Activated CD4-positive, alpha-beta T cell treated with anti-CD3 and anti-CD28 coated beads, Interleukin-2, amount 50 U/mL, for 1 hour (primary cell): ENCODE measurements around the gene IGF2BP3.

Experiments used
- DNase-seq: peaks from one replicate; pipeline ENCODE4 v3.0.0-alpha.2; 2020

The IGF2BP3 gene

DNA sequence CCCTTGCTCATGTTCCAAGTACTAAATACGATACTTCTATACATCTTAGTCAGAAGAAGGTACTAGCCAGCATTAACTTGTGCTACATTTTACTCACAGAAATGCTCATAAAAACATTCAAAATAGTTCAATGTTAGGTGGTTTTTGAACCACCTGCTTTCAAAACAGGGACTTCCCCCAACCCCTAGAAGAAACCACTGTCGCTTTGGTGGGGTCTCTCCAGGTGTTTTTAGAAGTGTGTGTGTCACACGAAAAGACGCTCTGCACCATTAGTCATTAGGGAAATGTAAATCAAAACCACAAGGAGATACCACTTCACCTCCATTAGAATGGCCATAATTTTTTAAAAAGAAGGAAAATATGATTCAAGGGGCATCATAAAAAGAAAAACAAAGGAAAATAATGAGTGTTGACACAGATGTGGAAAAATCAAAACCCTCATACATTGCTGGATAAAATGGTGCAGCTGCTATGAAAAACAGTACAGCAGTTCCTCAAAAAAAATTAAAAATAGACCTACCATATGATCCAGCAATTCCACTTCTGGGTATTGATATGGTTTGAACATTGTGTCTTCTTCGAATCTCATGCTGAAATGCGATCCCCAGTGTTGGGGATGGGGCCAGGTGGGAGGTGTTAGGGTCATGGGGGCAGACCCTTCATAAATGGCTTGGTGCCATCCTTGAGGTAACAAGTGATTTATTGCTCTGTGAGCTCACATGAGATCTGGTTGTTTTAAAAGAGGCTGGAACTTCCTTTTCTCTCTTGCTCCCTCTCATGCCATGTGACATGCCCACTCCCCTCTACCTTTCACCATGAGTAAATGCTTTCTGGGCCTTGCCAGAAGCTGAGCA, 96.9 kb downstream of the IGF2BP3 start:
- no peak for DNase-seq

DNA sequence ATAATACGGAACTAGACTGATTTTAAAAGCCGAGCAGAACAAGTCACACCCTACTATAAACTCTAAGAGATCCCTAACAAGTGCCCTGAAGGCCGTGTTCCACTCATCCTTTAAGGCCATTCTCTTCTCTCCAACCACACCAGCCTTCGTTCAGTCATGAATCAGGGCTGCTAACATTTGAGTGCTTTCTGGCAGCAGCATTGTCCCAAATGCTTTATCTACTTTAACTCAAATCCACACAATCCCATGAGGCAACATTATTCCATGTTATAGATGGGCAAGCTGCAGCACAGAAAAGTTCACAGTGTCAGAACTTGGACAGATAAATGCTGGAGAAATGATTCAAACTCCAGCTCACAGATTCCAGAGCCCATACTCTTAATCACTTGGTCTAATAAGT, 97.7 kb downstream of the IGF2BP3 start:
- DNase-seq = no peak

DNA sequence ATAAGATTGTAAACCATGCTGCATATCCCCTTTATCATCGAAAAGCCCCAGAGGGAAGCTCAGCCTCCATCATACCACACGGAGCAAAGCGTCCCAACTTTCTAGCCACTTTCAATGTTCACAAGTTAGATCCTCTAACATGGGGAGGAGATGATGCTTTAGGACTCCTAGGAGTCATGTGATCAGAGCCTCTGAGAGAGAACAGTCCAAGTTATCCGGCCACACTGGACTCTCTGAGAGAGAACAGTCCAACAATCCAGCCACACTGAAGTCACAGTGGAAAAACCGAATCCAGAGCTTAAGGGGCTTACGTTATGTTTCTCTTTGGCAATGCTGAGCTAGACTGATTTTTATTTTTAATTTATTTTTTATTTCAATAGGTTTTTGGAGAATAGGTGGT, 98.6 kb downstream of the IGF2BP3 start:
- DNase-seq = no peak

DNA sequence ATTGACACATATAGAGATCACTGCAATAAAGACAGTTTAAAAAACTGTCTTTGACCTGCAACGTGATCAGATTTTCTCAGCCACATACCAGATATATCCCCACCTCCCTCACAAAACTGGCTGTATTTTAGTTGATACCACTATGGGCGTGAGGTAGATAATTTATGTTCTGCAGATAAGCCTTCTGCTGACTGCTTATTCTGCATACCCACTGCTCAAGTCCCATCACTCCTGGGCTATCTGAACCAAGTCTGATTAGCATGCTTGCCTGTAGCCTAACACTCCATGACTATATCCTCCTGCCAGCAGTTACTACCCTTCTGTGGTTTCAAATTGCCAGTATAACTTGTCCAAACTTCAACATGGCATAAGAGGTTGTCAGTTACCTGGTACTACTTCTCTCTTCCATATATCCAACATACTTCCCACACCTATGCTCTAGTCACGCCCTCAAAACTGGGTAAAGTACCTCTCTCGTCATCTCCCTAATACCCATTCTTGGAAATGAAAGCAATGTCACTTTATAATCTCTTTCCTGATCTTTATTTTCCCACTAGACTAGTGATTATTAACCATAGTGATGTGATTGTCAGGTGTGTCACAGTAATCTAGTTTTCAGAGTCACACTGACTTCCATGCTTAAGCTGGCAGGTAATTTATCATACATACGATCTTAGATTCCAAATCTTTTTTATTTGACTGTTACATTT, 100.4 kb downstream of the IGF2BP3 start:
- DNase-seq = no peak

DNA sequence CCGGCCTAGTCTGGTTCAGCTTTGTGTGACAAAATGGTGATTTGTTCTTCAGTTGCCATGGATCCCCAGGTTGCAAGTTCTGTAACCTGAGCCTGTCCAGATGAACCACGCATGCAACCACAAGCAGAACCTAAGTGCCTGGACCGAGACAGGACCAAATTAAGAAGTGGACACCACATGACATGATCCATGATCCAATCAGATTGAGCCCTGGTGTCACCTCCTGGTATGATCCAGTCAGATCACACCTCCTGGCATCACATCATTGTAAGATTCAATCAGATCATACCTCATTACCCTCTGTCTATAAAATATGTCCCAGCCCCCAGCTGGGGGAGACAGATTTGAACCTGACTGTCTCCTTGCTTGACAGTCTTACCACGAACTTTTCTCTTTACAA, 101.2 kb downstream of the IGF2BP3 start:
- DNase-seq = no peak

DNA sequence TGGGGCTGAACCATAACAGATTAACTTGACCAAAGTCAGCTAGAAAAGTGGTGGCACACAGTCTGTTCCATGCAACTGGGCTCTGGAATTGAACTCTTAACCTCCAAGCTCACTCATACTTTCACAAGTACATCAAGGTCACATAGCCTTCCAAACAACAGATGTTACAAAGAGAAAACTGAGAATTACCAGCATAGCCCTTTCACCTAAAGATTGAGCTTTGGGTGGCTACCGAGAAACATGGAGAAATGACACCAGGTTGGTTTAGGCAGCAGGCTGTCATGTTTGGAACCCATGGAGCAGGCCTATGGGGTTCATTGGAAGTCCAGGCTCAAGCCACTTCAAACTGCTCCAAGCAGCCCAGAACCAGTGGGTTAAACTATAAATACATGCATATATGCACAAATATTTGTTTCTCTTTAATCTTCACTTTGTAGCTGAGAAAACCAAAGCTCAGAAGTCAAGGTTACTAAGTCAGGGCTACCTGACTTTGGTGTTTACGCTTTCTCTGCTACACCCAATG, 112.1 kb downstream of the IGF2BP3 start:
- DNase-seq = no peak

DNA sequence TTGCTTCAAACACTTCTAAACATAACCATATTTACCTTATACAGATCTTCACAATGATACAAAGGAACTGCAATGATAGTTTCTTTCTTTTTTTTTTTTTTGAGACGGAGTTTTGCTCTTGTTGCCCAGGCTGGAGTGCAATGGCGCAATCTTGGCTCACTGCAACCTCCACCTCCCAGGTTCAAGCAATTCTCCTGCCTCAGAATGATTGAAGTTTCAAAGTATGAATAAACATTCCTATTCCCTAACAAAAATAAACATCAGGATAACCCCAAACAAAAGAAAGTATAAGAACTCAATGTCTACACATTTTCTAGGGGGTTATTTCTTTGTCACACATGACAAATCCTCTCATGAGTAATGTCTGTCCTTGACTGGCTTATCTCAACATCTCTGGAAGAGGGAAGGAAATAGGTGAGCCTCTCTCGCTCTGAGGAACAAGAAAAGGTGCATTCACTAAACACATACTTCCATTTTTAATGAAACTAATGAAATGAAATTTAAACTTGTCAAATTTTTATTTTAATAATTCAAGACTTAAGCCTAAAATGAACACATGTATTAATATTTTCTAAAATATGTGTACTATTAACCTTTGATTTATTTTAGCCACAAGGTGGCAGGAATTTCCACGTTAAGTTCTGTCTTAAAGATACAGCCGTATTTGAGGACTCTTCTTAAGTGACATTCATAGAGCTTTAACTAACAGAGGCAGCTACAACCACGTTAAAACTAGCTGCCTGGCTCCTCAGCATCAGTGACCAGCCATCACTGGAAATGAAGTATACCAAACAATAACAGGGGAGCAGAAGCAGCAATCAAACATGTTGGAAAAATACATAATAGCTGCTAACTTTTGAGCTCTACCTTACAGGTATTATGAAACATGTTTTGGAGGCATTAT, 112.8 kb downstream of the IGF2BP3 start:
- no peak for DNase-seq

DNA sequence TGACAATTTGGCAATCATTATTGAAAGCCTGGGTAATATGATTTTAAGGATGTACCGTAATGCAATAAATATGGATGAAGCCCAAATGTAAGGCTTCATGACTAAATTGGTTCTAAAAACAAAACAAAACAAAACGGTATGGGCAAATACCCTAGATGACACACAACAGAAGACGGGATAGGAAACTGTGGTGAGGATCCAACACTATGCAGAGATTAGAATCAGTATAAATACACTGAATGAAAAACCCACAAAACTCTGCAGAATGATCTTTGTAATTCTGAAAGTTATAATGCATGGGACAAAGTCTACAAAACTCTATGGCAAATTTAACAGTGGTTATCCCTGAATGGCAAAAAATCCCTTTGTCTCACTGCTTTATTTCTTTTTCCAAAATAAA, 113.6 kb downstream of the IGF2BP3 start:
- no peak for DNase-seq

DNA sequence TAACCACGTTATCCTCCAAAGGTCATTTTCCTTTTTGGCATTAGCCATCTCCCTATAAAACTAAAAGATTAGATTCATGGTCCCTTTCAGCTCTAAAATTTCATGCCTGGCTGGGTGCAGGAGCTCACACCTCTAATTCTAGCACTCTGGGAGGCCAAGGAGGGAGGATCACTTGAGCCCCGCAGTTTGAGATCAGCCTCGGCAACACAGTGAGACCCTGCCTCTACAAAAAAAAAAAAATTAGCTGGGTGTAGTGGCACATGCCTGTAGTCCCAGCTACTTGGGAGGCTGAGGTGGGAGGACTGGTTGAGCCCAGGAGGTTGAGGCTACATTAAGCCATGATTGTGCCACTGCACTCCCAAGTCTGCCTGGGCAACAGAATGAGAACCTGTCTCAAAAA, 114.1 kb downstream of the IGF2BP3 start:
- DNase-seq = no peak

DNA sequence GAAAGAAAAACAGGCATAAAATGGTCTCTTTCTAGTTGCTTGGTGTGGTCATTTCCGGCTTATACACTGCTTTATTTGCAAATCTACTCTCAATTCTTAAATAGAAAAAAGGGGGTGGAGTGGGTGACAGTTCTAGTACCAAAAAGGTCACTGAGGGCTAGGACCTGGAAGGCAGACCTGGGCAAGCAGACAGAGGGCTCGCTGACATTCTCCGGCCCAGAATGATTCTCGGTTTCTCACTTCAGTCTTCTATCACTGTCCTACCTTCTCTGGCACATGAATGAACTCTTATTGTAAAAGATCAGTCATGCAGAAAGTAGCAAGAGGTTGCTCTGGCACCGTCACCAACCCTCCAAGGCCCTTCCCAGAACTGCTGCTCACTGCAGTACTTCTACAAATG, 117.1 kb downstream of the IGF2BP3 start:
- no peak for DNase-seq

DNA sequence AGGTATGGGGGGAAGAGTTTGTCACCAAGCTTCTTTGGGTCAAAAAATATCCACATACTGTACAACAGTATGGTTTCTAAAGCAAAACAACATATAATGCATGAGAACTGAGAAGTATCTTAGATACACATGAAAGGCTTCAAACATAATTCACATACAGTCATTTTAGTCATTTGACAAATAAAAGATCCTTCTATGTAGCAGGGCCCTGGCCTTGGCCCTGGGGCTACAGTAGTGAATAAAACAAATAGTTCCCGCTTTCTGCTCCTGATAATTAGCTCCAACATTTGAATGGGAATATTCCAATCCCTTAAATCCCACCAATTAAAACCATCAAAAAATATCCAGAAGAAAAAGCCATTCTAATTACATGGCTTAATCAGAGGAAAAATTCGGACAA, 119.8 kb downstream of the IGF2BP3 start:
- no peak for DNase-seq

DNA sequence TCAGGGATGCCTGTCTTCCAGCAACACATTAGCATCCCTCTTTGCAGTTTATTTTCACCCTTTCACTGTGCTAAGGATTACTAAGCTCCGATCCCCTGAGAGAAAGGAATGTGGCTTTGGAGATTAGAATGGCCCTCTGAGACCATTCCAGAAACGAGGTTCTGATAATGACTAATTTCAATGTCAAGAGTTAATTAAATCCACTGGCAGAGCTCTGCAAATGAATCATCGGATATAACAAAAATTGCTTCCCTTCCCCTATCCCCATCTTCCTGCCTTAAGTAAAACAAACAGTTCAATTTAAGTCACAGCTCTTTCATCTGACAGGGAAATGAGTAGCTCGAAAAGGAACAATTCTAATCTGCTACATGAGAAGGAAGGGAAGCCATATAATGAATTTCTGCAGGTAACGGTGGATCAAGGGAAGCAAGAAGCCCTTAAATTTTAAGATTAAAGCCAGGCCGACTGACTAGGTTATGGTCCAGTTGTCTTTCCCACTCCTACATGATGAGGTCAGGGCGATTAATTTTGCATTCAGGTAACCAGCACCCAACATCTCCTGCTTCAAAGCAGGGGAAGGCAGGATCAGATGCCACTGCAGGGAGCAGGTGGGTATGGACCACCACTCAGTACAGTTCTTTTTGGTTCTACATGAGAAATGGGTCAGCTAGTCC, 120.7 kb downstream of the IGF2BP3 start:
- no peak for DNase-seq

DNA sequence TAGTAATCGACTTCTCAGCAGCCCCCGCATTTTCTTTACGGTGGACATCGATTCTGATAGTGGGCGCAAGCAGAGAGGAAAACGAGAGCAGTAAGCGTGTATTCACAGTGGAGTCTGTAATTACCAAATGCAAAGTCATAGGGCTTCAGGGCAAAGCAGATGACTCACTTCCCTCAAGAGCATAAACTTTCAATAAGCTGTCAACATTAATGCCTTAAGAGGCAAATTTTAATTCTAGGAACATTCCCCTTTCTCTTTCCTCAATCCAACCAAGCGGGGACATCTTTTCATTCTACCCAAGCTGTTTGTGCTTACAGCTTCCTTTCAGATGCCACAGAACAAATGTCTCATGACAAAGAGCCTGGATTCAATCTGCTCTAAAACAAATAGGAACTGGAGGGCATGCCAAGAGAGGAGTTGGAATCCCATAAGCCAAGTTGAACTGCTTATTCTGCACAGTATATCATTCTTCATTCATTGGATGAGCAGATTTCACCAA, 122.6 kb downstream of the IGF2BP3 start:
- no peak for DNase-seq

DNA sequence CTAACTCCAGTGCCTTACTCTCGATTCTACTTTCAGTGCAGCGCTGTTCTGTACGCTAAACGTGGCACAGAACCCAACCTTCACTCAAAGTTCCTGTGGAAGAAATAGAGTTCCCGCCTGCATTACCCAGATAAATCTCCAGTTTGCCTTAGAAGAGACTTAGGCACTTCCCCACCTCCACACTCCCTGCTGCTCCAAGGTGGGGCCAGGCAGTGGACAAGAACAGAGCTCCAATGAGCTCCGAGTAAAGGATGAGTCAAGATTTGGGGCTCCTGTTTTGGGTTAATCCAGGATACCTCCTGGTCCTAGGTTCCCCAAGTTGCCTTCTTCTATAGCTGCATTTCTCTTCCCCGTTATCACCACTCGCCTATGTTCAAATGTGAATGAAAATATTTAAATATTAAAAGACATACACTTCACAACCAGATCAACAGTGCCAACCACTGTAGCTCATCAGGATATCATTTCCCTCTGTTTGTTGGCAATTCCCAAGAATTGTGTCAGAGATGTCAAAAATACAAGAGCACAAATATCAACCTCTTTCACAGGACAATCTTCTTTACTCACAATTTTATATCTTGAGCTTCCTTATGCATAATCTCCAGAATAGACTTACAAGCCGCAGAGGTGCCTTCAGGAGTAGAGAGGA, 123.1 kb downstream of the IGF2BP3 start:
- DNase-seq = no peak

DNA sequence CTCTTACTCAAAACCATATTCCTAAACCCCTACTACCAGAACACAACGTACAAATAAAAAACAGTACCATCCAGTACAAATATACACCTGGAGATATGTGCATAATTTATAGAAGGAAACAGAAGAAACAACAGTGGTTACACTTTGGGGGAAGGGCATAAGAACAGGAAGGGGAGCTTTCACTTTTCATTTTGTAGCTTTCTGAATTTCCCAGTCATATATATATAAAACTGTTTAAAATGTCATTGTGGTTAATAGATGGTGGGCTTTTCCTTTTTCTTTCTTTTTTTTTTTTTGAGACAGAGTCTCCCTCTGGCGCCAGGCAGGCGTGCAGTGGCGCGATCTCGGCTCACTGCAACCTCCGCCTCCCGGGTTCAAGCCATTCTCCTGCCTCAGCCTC, 124.0 kb downstream of the IGF2BP3 start:
- DNase-seq = no peak

DNA sequence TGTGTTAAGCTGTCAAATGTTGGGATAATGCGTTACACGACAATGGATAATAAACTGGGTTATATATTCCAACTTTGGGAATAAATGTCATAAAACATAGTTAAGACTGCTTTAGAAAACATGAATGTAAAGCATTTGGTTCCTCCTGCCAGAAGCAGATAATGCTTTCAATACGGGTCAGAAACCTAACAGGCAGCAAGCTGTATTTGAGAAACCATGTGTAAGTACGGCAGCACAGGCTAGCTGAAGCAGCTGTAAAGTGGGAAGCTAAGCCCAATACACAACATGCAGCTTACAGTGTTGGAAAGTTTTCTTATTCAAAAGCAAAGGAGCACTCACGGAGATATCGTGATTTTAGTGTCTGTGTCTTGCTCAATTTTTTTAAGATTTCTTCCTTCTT, 124.7 kb downstream of the IGF2BP3 start:
- DNase-seq = no peak

DNA sequence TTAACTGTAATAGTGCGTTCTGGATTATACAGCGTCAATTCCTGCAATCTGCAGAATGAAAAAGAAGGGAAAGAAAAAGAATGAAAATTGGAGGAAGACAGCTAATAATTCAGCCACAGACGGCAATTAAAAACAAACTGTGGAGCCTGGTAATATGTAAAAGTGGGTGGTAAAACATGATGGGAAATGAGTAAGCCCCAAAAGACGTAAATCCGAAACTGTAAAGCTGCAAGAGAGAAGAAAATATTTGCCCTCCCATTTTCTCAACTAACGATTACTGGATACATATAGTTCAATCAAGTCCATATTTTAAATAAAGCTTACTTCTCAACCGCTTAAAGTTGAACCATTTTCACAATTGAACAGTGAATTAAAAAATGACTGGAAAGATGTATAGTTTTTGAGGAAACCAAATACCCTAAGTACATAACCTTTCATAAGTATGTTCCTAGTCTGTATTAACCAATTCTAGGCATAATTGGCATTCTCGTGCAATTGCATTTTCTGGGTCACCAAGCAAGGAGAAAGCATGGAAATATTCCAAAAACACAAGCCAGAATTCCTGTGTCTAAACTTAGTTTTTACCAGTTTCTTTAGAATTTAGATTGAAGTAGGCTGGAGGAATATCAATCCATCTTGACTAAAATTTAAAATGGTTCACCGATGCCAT, 126.3 kb downstream of the IGF2BP3 start:
- DNase-seq = no peak

DNA sequence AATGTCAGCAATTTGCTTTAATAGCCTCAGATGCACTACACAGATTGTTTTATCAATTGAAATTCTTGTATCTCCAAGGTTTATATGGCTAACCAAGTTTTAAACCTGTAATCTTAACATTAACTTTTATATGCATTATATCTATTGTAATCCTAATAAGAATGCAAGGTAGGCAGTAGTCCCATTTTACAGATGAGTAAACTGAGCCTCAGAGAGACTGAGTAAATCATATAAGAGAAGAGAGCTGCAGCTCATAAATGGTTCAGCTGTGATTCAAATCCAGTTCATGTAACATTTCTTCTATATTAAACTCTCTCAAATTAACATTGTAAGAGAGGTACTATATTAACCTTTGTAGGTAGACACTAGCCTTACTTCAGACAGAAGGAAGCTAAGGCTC, 127.2 kb downstream of the IGF2BP3 start:
- DNase-seq = no peak

DNA sequence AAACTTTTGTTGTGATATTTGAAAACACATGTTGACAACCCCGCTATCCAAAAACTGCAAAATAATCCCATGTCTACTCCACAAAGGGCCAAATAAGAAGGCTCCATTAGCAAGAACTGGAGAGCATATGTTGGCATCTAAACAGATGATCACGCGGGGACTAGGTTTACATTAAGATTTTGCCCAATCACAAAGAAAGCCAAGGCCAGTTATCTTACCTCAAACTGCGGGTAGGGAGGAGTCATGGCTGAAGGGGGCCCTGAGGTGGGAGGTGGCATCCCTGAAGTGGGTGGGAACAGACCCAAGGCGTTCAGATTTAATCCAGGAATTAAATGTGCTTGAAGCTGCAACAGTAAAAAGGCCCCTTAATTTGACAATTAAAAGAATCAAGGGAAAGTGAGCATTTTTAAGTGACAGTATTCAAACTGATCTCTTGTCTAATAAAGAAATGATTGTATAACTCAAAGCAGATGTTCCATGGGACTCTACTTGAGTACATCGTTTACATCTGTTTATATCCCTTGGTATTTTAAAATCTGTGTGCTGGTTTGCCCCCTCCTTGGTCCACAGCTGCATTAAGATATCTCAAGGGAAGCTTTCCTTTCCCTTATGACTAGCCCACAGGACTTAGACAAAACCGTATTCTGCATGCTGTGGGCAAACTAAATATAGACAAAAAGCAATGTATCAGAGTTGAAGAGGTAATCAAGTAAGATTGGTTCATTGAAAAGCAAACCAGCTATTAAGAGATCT, 128.3 kb downstream of the IGF2BP3 start:
- DNase-seq = no peak

DNA sequence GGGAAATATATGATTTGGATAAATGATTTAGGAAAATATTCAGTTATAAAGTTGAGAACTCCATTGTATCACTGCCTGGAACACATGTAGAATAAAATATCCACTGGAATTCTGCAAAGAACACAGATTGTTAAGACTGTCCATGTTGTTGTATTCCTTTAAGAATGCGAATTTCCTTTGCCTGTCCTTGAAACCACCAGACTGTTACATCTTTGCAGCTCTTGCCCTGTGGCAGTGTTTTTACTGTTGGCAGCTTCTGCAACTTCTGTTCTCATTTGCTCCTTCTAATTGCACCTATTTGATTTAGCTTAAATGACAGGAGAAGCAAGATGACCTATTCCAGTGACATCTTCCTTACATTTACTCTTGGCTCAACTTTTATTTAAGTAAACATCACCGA, 131.4 kb downstream of the IGF2BP3 start:
- DNase-seq = no peak

DNA sequence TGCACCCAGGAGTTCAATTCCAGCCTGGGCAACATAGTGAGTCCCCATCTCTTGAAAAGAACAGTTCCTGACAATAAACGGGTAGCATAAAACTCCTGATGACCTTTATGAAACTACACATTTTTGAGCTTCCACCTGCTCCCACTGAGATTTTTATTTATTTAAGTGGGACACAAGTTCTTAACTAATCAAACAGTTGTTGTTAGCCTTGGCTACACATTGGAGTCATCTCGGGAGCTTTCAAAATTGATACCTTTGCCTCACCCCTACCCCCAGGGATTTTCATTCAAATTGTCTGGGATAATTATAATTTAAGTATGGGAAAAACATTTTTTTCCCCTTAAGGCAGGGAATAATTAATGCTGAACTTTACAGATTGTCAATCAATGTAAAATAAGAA, 131.9 kb downstream of the IGF2BP3 start:
- no peak for DNase-seq
